Hepatocyte (in vitro differentiated cells): Measurements from ENCODE around the gene NEU4. TPM values are rescaled to one million over a fixed set of nuclear protein-coding genes. Genes with fewer than 3 reads are reported as not detected.

Experiments used
- DNase-seq: peaks from one replicate; pipeline ENCODE4 v3.0.0-alpha.2; 2016; ENCODE audit warnings: low spot score
- H2AFZ ChIP-seq: fragments of 200-600 bp; sonication (generic); 2 replicates; pipeline ENCODE4 v1.6.0; 2016; ENCODE audit warnings: antibody characterized with exemption, mild to moderate bottlenecking
- H3K27ac ChIP-seq: fragments of 200-600 bp; sonication (generic); 2 replicates; pipeline ENCODE4 v1.5.1; 2016; ENCODE audit warnings: mild to moderate bottlenecking
- H3K27me3 ChIP-seq: fragments of 200-600 bp; sonication (generic); 2 replicates; pipeline ENCODE4 v1.6.1; 2016
- H3K36me3 ChIP-seq: fragments of 200-600 bp; sonication (generic); replicated peaks from 2 replicates; pipeline ENCODE4 v1.5.1; 2016; ENCODE audit warnings: low read depth; ENCODE audit not compliant: insufficient read depth
- H3K4me1 ChIP-seq: fragments of 200-600 bp; sonication (generic); 2 replicates; pipeline ENCODE4 v1.5.1; 2016; ENCODE audit warnings: mild to moderate bottlenecking, moderate library complexity; ENCODE audit not compliant: insufficient read depth
- H3K4me2 ChIP-seq: fragments of 200-600 bp; sonication (generic); 2 replicates; pipeline ENCODE4 v1.6.0; 2016
- H3K4me3 ChIP-seq: fragments of 200-600 bp; sonication (generic); 2 replicates; pipeline ENCODE4 v1.5.1; 2016; ENCODE audit warnings: mild to moderate bottlenecking
- H3K79me2 ChIP-seq: fragments of 200-600 bp; sonication (generic); 2 replicates; pipeline ENCODE4 v1.6.0; 2017; ENCODE audit warnings: mild to moderate bottlenecking
- H3K9me2 ChIP-seq: fragments of 200-600 bp; sonication (generic); replicated peaks from 2 replicates; pipeline ENCODE4 v1.6.0; 2017; ENCODE audit warnings: mild to moderate bottlenecking; ENCODE audit not compliant: insufficient read depth
- H3K9me3 ChIP-seq: fragments of 200-600 bp; sonication (generic); 2 replicates; pipeline ENCODE4 v1.5.1; 2016; ENCODE audit warnings: low read depth, mild to moderate bottlenecking
- H4K20me1 ChIP-seq: fragments of 200-600 bp; sonication (generic); 2 replicates; pipeline ENCODE4 v1.6.0; 2016; ENCODE audit warnings: mild to moderate bottlenecking; ENCODE audit not compliant: insufficient read depth, poor library complexity, severe bottlenecking
- EZH2 ChIP-seq: fragments of 200-600 bp; sonication (generic); IDR thresholded peaks from 2 replicates; pipeline ENCODE4 v1.6.1; 2016; ENCODE audit warnings: antibody characterized with exemption, mild to moderate bottlenecking, borderline replicate concordance
- EZH2phosphoT487 ChIP-seq: fragments of 200-600 bp; sonication (generic); IDR thresholded peaks from one replicate; pipeline ENCODE4 v1.6.1; 2018; ENCODE audit warnings: antibody characterized with exemption, mild to moderate bottlenecking, low read depth, moderate library complexity; ENCODE audit not compliant: unreplicated experiment, severe bottlenecking
- WGBS: methylation state at CpG from one replicate; pipeline ENCODE4 v1.1.6; 2016; ENCODE audit warnings: low lambda C conversion rate; ENCODE audit errors: missing lambda C conversion rate; 5-methylcytosine and 5-hydroxymethylcytosine counted together
- polyA plus RNA-seq: library from polyadenylated mRNA; unstranded; fragments of >200 nt; fragmentation: Nextera tagmentation; extraction: Ambion mirVana; gene quantifications from 2 replicates; pipeline ENCODE4 v1.2.1, GENCODE V29; 2016
- total RNA-seq: library from RNA; depleted of rRNA; stranded (reverse); fragments of >200 nt; gene quantifications from 2 replicates; pipeline ENCODE4 v1.2.3, GENCODE V29; 2014
- TF ChIP-seq, protein P1 (sequence below): fragments of 200-600 bp; sonication (generic); IDR thresholded peaks from 2 replicates; pipeline ENCODE4 v1.5.1; 2016; ENCODE audit warnings: antibody characterized with exemption, mild to moderate bottlenecking; ENCODE audit not compliant: poor library complexity

Gene NEU4
- total and polyA plus RNA-seq, 2 experiments from 2014 or later, result 6.8 to 10.2 TPM

DNA sequence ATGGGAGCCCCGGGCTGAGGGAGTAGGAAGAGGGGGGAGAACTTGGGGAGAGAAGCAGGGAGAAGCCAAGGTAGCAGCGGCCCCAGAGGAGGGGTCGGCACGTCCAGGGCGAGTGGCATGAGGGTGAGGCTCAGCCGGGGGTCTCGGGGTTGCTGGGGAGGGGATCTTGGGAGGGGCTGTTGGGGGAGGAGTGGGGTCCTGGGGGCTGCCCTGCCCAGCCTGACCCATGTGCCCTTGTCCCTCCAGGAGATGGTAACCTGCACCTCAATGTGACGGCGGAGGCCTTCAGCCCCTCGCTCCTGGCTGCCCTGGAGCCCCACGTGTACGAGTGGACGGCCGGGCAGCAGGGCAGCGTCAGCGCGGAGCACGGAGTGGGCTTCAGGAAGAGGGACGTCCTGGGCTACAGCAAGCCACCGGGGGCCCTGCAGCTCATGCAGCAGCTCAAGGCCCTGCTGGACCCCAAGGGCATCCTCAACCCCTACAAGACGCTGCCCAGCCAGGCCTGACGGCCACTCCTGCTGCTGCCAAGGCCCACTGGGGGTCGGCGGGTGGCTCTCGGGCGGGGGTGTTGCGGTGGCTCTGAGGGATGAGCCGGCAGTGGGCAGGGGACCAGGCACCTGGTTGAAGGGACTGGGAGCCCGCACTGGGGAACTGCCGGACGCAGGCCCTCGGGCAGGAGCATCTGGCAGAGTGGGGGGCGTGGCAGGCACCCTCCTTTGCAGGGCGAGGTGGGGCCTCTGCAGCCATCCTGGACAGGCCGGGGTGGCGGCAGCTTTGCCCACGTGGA is 41.3 kb upstream of the NEU4 start:
- H3K4me1 ChIP-seq, result peaks cover 24% of the 10 kb centered on the region
- no peak for DNase-seq
- H3K79me2 ChIP-seq, result no peaks in the 10 kb centered on the region
- 91% methylated on average over 16 of the region's 37 CpGs for WGBS
- H3K36me3 ChIP-seq, result no peaks in the 10 kb centered on the region
- no peak overlapping the region for H2AFZ ChIP-seq
- no peak for TF ChIP-seq EZH2
- no peak for TF ChIP-seq EZH2phosphoT487
- TF ChIP-seq, protein P1, sequence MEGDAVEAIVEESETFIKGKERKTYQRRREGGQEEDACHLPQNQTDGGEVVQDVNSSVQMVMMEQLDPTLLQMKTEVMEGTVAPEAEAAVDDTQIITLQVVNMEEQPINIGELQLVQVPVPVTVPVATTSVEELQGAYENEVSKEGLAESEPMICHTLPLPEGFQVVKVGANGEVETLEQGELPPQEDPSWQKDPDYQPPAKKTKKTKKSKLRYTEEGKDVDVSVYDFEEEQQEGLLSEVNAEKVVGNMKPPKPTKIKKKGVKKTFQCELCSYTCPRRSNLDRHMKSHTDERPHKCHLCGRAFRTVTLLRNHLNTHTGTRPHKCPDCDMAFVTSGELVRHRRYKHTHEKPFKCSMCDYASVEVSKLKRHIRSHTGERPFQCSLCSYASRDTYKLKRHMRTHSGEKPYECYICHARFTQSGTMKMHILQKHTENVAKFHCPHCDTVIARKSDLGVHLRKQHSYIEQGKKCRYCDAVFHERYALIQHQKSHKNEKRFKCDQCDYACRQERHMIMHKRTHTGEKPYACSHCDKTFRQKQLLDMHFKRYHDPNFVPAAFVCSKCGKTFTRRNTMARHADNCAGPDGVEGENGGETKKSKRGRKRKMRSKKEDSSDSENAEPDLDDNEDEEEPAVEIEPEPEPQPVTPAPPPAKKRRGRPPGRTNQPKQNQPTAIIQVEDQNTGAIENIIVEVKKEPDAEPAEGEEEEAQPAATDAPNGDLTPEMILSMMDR, result no peak
- H3K4me3 ChIP-seq, result no peak overlapping the region
- H3K27ac ChIP-seq, result no peak overlapping the region
- H3K4me2 ChIP-seq, result no peak overlapping the region
- H3K27me3 ChIP-seq, result no peaks in the 10 kb centered on the region
- no peaks in the 10 kb centered on the region for H3K9me3 ChIP-seq
- H3K9me2 ChIP-seq, result no peaks in the 10 kb centered on the region
- H4K20me1 ChIP-seq, result no peaks in the 10 kb centered on the region

DNA sequence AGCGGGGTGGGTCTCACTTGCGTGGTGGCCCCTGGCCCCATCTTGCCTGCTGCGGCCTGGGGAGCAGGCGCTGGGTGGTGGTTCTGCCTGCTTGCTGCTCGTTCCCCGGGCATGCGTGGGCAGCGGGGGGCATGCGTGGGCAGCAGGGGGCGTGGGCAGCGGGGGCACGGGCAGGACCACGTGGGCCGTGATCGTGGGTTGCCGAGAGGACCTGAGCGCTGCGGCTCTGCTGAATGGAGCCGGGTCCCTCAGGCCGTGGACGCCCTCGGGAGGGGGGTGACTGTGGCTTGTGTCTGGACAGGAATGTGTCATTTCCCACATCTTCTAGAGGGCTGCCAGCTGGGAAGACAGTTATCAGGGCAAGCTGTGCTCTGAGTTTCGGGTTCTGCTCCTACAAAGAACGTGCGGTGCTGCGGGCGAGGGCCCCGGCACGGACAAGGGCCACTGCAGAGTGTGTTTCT is 40.7 kb upstream of the NEU4 start:
- Histone ChIP-seq H3K36me3 (no peaks in the 10 kb centered on the region), H3K4me2 (no peak overlapping the region)
- WGBS, result 94% methylated on average over 12 of the region's 29 CpGs

DNA sequence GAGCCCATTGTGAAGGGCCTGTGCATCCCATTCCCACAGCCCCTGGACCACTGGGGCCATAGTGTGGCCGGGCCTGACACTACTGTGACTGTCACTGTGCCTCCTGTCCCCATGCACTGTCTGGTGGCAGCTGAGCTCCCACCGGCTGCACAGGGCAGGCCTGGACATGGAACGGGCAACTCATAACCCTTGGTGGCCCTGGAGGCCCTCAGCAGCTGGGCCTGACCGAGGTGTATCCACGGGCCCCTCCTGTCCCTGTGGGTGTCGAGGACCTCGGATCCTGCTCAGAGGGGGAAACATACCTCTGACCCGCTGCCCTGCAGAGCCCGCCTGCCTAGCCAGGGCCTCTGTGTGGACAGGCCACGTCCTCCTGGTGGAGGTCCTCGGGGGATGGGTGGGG is 40.1 kb upstream of the NEU4 start:
- no peak for DNase-seq
- Histone ChIP-seq H3K27ac (no peak overlapping the region), H3K79me2 (no peaks in the 10 kb centered on the region), H3K27me3 (no peaks in the 10 kb centered on the region), H3K4me1 (peaks cover 24% of the 10 kb centered on the region), H4K20me1 (no peaks in the 10 kb centered on the region), H3K36me3 (no peaks in the 10 kb centered on the region), H3K4me3 (no peak overlapping the region), H3K9me3 (no peaks in the 10 kb centered on the region), H2AFZ (no peak overlapping the region), H3K9me2 (no peaks in the 10 kb centered on the region), H3K4me2 (no peak overlapping the region)
- TF ChIP-seq, protein P1, result no peak
- TF ChIP-seq EZH2 (no peak), EZH2phosphoT487 (no peak)
- WGBS, result 97% methylated on average over 9 of the region's 11 CpGs

More for the DNA sequence above, 40.7 kb upstream of the NEU4 start:
- Histone ChIP-seq H3K79me2 (no peaks in the 10 kb centered on the region), H2AFZ (no peak overlapping the region), H3K9me2 (no peaks in the 10 kb centered on the region), H3K27me3 (no peaks in the 10 kb centered on the region), H3K9me3 (no peaks in the 10 kb centered on the region), H3K27ac (no peak overlapping the region), H3K4me1 (peaks cover 24% of the 10 kb centered on the region), H3K4me3 (no peak overlapping the region), H4K20me1 (no peaks in the 10 kb centered on the region)
- no peak for DNase-seq
- TF ChIP-seq EZH2phosphoT487 (no peak), EZH2 (no peak)
- TF ChIP-seq, protein P1, result no peak
